Right renal cortex interstitium (tissue), 3 donors: ENCODE data around the gene CYP4B1. TPM values are rescaled to one million over a fixed set of nuclear protein-coding genes. Genes with fewer than 3 reads are reported as not detected.
"Not testable (repeated sequence)": the region's sequence is repeated elsewhere in the genome, so short reads cannot be mapped to it uniquely, and the experiment has no call there.

Experiments used
- DNase-seq, 3 donors: peaks; one replicate each; pipeline ENCODE4 v3.0.0-alpha.2; 2013; ENCODE audit warnings: low read depth in 3 of 3, low spot score in 2 of 3
- polyA plus RNA-seq, 3 donors: library from polyadenylated mRNA; unstranded; fragments of 120-200 nt; gene quantifications; one replicate each; pipeline ENCODE4 v1.2.1, GENCODE V29; 2013; ENCODE audit not compliant: insufficient read length in 3 of 3

The CYP4B1 gene
- polyA plus RNA-seq, 3 donors, result 0.79 to 2.3 (median 2.3) TPM

DNA sequence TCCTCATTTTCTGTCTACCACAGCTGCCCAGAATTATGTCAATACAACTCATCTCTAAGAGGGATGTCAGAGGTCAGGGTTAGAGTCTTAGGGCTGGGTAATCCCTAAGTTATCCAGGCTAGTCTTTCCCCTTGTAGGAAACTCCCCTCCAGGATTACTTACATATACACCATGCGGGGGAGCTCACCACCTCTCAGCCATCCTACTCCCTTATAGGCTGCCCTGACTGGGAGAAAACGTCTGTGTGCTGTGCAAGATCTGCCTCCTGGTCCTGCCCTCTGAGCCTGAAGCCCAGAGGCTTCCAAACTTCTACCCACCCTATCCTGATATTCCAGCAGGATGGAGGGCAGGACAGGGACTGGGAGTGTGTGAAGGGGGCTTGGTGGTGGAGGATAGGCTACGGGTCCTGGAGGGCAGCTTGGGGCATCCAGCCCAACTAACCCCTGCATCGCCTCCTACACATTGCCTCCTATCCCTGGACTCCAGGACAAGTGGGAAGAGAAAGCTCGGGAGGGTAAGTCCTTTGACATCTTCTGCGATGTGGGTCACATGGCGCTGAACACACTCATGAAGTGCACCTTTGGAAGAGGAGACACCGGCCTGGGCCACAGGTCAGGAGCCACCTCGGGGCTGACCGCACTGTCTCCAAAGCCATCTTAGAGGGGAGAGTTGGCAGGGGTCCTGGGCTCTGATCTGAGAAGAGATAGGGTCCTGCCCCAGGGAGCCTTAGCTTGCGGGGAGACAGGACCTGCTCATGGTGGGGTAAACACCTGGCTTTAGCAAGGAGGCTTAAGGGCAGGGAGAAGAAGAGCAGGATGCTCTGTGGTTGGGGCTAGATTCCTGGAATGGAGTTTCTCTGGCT lies 14.4 kb downstream of the CYP4B1 start:
- no peak for DNase-seq

- no peak for DNase-seq
Measured at GRCh38 chr1:46813858-46814396, 15.1 kb downstream of the CYP4B1 start.

DNA sequence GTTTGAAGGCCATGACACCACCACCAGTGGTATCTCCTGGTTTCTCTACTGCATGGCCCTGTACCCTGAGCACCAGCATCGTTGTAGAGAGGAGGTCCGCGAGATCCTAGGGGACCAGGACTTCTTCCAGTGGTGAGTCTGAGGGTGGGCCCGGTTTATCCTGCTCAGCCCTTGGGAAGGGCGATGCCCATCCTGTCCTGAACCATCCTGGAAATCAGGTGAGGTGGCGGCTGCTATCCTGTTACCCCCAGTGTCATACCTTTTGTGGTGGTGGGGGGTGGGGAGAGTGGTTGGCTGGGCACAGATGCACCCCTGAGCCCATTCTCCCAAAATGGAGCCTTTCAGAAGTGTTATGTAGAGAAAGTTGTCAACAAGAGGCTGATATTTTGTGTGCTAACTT lies 16.3 kb downstream of the CYP4B1 start:
- no peak for DNase-seq

DNA sequence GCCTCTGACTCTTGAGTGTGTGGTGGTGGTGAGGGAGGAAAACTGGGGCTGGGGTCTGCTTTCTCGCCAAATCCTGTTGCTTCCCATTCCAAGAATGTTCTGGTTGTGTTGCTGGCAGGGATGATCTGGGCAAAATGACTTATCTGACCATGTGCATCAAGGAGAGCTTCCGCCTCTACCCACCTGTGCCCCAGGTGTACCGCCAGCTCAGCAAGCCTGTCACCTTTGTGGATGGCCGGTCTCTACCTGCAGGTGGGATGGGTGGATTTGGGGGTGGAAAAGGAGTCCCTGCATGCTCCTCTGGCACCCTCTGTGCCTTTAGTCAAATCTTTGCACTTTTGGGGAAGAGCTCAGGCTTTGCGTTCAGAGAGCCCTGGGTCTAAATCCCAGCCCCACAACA lies 18.1 kb downstream of the CYP4B1 start:
- no peak for DNase-seq

- DNase-seq, result no peak
Measured at GRCh38 chr1:46817814-46818213, 19.0 kb downstream of the CYP4B1 start.

DNA sequence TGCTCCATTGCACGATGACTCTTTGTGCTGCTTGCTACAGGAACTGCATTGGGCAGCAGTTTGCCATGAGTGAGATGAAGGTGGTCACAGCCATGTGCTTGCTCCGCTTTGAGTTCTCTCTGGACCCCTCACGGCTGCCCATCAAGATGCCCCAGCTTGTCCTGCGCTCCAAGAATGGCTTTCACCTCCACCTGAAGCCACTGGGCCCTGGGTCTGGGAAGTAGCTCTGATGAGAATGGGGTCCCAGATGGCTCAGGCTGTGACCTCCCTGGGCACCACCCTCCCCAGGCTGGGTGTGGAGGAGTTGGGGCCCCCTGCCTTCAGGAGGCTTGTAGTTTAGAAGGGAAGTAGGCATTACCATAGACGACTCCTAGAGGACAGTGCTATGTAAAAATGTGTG lies 19.7 kb downstream of the CYP4B1 start:
- no peak for DNase-seq

DNA sequence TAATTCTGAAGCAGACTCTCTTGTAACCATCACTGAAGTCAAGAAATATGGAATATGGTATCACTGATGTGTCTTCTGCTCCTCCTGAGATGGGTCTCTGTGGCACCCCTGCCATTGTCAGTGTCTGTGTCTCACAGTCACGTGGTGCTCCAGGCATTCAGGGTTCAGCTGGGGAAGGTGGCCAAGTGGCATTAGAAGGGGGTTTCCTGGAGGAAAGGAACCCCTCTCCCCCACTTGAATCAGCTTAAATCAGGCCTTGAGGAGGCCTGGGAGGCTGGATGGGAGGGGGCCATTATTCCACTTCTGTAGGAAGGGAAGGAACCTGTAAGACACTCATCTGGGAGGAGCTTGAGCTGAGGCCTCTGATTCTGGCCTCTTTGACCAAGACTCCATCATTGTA lies 20.5 kb downstream of the CYP4B1 start:
- no peak for DNase-seq

GRCh38 chr1:46820076-46820475 lies 21.2 kb downstream of the CYP4B1 start:
- no peak for DNase-seq

- DNase-seq, result no peak
Measured at GRCh38 chr1:46820560-46821060, 21.8 kb downstream of the CYP4B1 start.

DNA sequence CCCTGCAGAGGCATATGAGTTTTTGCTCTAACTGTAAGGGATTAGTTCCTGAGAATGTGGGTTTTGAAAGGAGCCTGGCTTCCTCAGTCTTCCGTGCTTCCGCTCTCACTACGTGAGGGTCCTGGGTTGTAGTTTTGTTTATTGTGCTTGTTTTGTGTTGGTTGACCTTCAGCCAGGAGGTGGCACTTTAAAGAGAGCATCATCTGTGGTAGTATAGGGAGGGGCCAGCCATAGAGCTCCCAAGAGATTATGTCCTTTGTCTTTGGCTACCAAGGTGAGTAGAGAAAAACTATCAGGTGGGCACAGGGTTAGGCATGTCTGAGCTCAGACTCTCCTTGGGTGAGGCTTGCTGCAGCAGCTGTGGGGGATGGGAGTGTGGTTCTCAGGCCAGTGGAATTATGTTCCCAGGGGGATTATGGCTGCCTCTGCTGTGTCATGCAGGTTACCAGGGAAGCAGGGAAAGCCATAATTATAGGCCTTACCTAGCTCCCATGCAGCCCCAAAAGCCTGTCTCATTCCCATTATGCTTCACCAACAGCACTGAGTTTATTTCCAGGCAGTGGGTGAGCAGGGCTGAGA lies 23.5 kb downstream of the CYP4B1 start:
- no peak for DNase-seq

- no peak for DNase-seq
Measured at GRCh38 chr1:46823151-46823550, 24.3 kb downstream of the CYP4B1 start.

DNA sequence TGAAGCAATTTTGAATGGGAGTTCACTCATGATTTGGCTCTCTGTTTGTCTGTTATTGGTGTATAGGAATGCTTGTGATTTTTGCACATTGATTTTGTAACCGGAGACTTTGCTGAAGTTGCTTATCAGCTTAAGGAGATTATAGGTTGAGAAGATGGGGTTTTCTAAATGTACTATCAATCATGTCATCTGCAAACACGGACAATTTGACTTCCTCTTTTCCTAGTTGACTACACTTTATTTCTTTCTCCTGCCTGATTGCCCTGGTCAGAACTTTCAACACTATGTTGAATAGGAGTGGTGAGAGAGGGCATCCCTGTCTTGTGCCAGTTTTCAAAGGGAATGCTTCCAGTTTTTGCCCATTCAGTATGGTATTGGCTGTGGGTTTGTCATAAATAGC lies 28.0 kb downstream of the CYP4B1 start:
- DNase-seq, result not testable (repeated sequence)

GRCh38 chr1:46830665-46831322 lies 31.9 kb downstream of the CYP4B1 start:
- no peak for DNase-seq

DNA sequence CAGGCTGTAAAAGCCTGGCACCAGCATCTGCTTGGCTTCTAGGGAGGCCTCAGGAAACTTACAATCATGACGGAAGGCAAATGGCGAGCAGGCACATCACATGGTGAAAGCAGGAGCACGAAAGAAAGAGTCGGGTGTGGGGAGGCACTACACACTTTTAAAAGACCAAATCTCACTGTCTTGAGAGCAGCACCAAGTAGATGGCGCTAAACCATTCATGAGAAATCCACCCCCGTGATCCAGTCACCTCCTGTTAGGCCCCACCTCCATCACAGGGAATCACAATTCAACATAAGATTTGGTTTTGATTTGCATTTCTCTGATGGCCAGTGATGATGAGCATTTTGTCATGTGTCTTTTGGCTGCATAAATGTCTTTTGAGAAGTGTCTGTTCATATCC lies 36.6 kb downstream of the CYP4B1 start:
- DNase-seq, result not testable (repeated sequence)

GRCh38 chr1:46846386-46846785 lies 47.5 kb downstream of the CYP4B1 start:
- DNase-seq, result not testable (repeated sequence)

GRCh38 chr1:46857660-46858065 lies 58.8 kb downstream of the CYP4B1 start:
- DNase-seq, result not testable (repeated sequence)

GRCh38 chr1:46862348-46862747 lies 63.5 kb downstream of the CYP4B1 start:
- DNase-seq, result no peak
